HG02943 (cell line): ENCODE results near the gene COPS4.
"Not testable (repeated sequence)": the region's sequence is repeated elsewhere in the genome, so short reads cannot be mapped to it uniquely, and the experiment has no call there.

Source experiments
- ATAC-seq: cut with Tn5 transposase; IDR thresholded peaks from one replicate; pipeline ENCODE4 v1.9.1; 2021; ENCODE audit warnings: mild to moderate bottlenecking, low read depth, moderate library complexity; ENCODE audit not compliant: unreplicated experiment

The COPS4 gene

GRCh38 chr4:83034630-83035494 is at the start of gene COPS4:
Gene COPS4 (plus strand): TSS chr4:83035183. CDS start chr4:83035225, 42 bp downstream.
- peak; percentile 99 for ATAC-seq

GRCh38 chr4:82987519-82987918 is 47.5 kb upstream of the COPS4 start:
- not testable (repeated sequence) for ATAC-seq

GRCh38 chr4:82988323-82988832 is 46.6 kb upstream of the COPS4 start:
- ATAC-seq = no peak

GRCh38 chr4:82989575-82990429 is 45.2 kb upstream of the COPS4 start:
- ATAC-seq = peak; percentile 89

DNA sequence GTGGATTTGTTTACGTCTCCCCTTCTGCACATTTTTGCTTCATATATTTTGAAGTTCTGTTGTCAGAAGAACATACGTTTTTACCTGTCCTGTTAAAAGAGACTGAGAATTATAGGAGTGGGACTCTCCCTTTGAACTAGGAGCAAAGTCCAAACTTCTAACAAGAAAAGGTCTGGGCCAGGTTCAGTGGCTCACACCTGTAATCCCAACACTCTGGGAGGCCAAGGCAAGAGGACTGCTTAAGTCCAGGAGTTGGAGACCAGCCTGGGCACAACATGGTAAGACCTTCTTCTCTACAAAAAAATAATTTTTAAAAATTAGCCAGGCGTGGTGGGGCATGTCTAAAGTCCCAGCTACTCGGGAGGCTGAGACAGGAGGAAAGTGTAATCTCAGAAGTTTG is 40.1 kb upstream of the COPS4 start:
- no peak for ATAC-seq

DNA sequence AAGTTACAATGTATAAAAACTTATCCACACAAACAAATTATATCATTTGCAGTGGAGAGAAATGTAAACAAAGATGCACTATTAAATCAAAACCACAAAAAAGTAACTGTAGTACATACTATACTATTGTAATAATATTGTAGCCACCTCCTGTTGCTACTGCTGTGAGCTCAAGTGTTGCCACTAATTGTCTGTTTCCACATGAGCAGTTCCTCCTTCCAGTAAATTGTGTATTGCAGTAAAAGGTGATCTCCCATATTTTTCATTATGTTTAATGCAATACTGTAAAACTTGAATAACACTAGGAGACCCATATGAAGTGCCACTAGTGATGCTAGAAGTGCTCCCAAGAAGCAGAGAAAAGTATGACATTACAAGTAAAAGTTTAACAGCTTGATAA is 36.1 kb upstream of the COPS4 start:
- ATAC-seq = no peak

DNA sequence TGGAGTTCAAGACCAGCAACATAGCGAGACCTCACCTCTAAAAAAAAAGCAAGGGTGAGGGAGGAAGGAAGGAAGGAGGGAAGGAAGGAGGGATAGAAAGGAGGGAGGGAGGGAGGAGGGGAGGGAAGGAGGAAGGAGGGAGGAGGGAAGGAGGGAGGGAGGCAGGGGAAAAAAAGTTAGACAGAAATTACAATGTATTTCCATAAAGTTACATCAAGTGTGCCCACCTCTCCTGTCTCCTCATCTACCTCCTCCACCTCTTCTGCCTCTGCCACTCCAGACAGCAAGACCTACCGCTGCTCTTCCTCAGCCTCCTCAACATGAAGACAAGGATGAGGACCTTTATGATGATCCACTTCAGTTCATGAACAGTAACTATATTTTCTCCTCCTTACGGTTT is 32.7 kb upstream of the COPS4 start:
- no peak for ATAC-seq

- ATAC-seq = not testable (repeated sequence)
Observed at GRCh38 chr4:83003044-83003791, 31.8 kb upstream of the COPS4 start.

DNA sequence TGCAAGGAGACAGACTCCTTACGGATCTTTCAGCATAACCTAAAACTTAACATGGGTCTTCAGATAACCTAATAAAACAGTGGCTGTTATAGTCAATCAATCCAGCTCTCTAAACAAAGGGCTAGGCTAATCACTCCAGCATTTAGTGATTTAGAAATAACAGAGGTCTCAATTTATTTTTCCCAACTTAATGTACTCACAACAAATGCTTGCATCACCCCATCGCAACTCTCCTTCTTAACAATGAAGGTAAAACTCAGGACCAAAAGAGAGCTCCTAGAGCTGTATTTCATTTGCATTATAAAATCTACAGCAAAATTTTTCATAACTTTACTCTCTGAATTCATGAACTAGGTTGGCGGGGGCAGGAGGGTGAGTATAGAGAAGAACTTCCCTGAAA is 25.5 kb upstream of the COPS4 start:
- ATAC-seq = no peak

DNA sequence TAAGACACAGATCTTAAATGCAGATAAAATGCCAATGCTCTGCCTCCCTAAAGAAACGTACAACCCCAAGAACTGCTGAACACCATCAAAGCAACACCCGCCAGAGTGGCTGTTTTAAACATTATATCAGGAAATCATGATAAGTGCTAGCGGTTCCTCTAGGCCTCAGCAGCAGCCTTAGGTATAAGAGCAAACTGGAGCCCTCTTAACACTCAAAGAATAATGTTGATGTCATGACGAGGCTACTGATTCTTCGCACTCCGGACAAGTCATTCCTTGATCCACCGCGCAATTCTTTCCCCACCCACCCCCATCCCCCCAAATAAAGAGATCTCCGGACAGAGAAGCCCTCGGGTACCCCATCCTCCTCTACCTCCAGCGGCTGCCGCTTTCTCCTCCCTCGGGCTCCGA is 24.9 kb upstream of the COPS4 start:
- no peak for ATAC-seq

- ATAC-seq = peak; percentile 46
Observed at GRCh38 chr4:83010522-83011318, 24.3 kb upstream of the COPS4 start, which contains the start of gene LIN54. Gene LIN54 (minus strand): TSS chr4:83010823. CDS start chr4:82984844, 25,979 bp downstream.

DNA sequence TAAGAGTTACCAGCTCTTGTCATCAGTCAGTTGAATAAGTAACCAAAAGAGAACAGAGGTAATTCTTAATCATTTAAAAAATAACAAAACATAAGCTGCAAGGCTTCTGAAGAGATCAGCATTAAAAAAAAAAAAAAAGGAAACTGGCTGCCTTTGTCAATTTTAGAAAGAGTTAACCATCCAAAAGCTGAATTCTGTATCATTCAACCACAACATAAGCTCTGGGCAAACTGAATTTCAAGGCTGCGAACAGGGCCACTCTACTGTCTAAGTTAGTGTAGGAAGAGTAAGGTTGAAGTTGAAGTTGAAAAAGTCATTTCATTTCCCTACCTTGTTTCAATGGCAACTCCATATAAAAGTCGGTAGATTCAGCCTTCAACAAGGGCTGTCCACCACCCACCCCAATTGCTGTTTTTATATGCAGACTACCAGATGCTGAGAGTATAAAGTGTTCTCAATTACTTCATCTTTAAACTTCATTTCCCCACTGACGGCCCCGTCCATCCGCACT is 23.2 kb upstream of the COPS4 start:
- no peak for ATAC-seq

GRCh38 chr4:83012200-83012686 is 22.7 kb upstream of the COPS4 start:
- ATAC-seq = peak; percentile 11

DNA sequence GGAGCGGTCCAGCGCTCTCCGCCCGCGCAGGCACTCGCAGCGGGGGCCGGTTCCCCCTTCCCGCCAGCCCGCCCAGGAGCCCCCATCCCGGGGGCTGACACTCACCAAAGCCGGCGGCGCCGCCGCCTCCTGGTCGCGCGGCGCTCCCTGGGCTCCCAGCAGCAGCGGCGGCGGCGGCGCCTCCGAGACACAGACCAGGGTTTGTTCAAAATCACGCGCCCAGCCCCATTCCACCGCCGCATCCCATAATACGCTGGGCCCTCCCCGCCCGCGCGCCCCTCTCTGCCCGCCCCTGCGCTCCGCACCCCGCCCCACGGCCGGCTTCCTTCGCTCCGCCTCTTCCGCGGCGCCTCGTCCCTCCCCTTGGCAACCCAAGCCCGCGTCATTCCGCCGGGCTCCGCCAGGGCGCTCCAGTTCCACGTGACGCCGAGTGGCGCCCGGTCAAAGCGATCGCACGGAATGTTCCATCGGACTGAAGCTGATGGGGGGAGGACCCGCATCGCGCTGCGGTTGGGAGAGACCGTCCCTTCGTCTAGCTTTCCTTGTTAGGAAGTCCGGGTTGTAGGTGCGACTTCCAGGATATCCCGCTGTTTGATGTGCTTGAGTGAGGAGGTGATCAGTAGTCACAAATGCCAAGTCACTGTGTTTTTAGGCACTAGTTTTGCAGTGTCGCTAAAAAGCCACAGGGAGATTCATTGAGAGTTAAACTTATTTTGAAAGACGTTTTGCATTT is 22.1 kb upstream of the COPS4 start:
- ATAC-seq = peak; percentile 78

DNA sequence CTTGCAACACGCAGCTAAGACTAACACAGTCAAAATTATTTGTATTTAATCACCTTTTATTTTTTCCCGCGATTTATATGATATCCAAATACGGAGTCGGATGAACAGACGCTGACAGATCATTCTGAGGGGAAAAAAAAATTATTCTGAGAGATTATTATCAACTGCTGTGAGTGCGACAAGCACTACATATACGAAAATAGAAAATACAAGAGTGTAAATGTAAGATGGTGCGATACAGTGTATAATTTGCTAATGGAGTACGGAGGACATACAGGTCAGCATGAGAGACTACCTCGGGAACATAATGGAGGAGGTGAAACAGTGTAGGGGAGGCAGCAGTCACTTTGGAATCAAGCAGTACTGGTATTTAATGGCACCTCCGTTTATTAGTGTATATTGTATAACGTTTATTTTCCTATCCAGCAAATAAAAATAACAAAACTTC is 21.5 kb upstream of the COPS4 start:
- ATAC-seq = no peak

- no peak for ATAC-seq
Observed at GRCh38 chr4:83013902-83014301, 21.1 kb upstream of the COPS4 start.

DNA sequence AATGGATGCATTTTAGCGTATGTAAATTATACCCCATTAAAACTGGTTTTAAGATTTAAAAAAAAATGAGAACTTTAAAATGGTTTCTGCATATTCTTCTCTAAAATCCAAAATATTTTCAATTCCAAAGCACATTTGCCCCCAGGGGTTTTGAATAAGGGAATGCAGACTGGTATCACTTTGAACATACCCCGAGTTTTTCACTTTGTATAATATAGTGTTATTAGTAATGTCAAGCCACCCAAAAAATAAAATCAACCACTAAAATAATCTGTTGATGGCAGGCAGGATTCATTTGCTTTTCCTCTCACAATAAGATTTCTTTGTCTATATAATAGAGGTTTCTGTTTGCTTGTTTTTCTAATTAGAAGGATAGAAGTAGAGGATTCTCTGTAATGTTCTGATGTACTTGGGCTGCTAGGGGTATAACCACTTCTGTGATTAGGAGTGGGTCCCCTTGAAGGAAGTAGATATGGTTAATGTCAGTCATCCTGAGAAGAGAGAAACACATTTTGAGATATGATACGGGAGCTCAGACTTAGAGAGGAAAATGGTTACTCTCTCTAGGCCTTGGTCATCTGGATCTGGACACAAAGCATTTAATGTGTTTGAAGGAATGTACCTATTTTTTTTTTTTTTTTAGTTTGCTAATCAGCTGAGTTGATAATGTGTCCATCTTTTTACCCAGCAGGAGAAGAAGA is 15.0 kb upstream of the COPS4 start:
- no peak for ATAC-seq
